Mesangial cell (primary cell): ENCODE results near the gene CABP7. TPM values are rescaled to one million over a fixed set of nuclear protein-coding genes. Genes with fewer than 3 reads are reported as not detected.

Experiments used
- total RNA-seq: library from RNA; depleted of rRNA; stranded (reverse); fragments of >200 nt; gene quantifications from 2 replicates; pipeline ENCODE4 v1.2.3, GENCODE V29; 2015

CABP7 gene
- total RNA-seq = under 0.01 TPM in 1 of 2 replicates, not detected in the other

GRCh38 chr22:29719899-29720645 is at the start of gene CABP7:
CABP7 (plus strand) TSS chr22:29720003; CDS start chr22:29720425, 422 bp downstream.

GRCh38 chr22:29766632-29767170 is 46.9 kb downstream of the CABP7 start, which contains the start of gene ZMAT5:
ZMAT5 (minus strand) TSS chr22:29767007; CDS start chr22:29748544, 18,463 bp downstream.

GRCh38 chr22:29767171-29768051 is 47.6 kb downstream of the CABP7 start, which contains the start of gene UQCR10:
UQCR10 (plus strand) TSS chr22:29767369; CDS start chr22:29767399, 30 bp downstream.

Other genes starting within 250 kb of the CABP7 start
- gene NEFH, start 239.8 kb upstream of the CABP7 start, total RNA-seq = 1.0 and 2.0 TPM in 2 replicates
- gene THOC5, start 166.2 kb upstream of the CABP7 start, total RNA-seq = 53.9 and 54.1 TPM in 2 replicates
- 80.5 and 140 TPM in 2 replicates for gene NIPSNAP1, start 138.9 kb upstream of the CABP7 start, total RNA-seq
- gene NF2, start 116.4 kb upstream of the CABP7 start, total RNA-seq = 107 and 135 TPM in 2 replicates
- 27.7 and 29.2 TPM in 2 replicates for gene ZMAT5, start 47.0 kb downstream of the CABP7 start, total RNA-seq
- gene UQCR10, start 47.4 kb downstream of the CABP7 start, total RNA-seq = 145 and 157 TPM in 2 replicates
- 27.3 and 35.4 TPM in 2 replicates for gene ASCC2, start 118.3 kb downstream of the CABP7 start, total RNA-seq
- 15.3 and 24.7 TPM in 2 replicates for gene MTMR3, start 163.2 kb downstream of the CABP7 start, total RNA-seq